Stimulated activated CD8-positive, alpha-beta memory T cell treated with anti-CD3 and anti-CD28 coated beads, Interleukin-12 subunit alpha, Interleukin-12 subunit beta, amount 100 ng/mL, for 4 hours (primary cell): ENCODE results near the gene NGF.
"Not testable (repeated sequence)": the region's sequence is repeated elsewhere in the genome, so short reads cannot be mapped to it uniquely, and the experiment has no call there.

ENCODE experiments used
- DNase-seq: peaks from one replicate; pipeline ENCODE4 v3.0.0-alpha.2; 2020; ENCODE audit warnings: low read depth

Gene NGF

DNA sequence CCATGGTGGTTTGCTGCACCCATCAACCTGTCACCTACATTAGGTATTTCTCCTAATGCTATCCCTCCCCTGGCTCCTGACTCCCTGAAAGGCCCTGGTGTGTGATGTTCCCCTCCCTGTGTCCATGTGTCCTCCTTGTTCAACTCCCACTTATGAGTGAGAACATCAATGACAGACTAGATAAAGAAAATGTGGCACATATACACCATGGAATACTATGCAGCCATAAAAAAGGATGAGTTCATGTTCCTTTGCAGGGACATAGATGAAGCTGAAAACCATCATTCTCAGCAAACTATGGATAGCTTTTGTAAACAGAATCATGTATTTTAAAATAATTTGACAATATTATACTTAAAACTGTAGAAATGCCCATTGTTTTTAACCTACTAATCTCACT lies 28.5 kb downstream of the NGF start:
- DNase-seq = not testable (repeated sequence)

GRCh38 chr1:115308969-115309368 lies 29.1 kb downstream of the NGF start:
- DNase-seq = no peak

DNA sequence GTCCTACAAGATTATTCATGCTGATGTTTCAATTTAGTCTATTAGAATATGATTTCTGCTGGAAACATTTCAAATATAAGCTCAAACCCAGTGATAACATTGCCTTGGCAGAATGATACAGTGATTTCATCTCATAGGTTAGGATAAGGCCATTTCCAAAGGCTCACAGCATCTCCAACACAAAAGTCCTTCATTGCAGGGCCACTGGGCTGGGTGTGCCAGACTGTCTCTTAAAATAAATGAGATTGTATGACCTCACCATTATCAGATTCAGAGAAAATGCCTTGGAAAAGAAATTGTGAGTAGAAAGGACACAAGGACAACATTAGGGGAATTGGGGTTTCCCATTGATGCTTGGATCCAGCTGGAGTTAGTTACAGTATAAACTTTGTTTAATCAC lies 30.4 kb downstream of the NGF start:
- DNase-seq = no peak

- no peak for DNase-seq
These were observed 31.9 kb downstream of the NGF start for GRCh38 chr1:115306146-115306545.

DNA sequence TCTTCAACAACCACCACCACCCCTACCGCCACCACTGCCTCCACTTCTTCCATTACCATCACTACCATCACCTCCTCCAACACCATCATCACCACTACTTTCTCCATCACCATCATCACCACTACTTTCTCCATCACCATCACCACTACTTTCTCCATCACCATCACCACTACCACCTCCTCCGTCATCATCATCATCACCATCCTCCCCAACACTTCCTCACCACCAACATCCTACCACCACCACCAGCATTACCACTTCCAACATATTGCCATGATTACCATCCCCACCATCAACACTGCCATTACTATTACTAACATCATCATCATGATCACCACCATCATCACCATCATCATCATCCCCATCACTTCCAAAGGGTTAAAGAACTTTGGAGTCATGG lies 34.7 kb downstream of the NGF start:
- no peak for DNase-seq

- DNase-seq = no peak
These were observed 35.6 kb downstream of the NGF start for GRCh38 chr1:115302390-115302961.

DNA sequence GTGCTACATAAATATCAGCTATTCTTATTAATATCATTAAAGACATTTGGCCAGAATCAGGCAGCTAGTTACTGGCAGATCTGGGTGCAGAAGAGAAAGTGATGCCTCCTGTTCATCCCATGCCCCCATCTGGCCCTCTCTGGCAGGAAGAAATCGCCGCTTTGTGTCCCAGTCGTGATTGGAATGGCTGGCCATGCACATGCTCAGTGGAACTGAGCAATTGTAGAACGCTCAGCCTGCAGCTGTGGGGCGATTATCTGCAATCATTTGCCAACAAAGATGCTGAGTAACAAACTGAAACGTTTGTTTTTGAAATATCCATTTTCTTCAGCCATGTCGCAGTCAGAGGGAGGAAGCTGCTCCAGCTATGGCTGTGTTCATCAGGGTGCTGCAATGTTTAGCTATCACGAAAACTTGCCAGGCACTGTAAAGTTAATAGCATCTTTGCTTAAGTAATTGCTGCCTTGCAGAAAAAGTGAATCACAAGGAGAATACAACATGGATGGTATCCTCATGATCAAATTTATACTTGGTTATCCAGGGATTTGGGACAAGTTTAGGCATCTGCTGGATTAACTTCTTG lies 36.5 kb downstream of the NGF start:
- no peak for DNase-seq

DNA sequence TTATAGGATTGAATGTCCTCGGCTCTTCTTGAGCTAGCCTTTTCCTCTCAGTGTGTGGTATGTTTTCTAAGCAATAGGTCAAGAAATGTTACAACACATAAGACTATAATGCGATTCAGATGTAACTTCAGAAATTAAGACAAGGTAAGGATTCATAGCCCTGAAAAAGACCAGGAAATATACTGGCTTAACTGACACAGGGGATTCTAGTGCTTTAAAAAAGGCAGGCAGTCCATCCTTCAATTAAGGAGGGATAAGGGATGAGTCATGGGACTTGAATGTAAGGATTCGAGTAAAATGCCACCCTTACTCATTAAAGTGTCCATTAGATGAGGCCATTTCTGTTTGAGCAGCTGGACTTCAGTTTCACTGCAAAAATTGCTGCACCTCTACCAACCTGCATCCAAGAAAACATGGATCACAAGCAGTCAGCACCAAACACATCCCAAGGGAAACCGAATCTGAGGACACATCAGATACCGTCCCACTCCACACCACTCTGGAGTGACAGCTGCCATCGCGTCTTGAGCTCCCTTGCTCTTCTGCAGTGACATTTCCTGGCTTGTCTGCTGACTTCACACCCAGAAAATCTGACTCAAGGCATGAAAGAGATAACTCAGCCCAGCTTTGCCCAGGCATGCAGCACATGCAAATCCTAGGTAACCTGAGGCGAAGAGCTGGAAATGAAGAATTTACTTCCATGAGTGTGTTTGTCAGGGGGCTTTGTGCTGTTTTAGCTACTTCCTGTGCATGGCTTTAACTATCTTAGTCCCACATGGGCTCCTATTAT lies 37.8 kb downstream of the NGF start:
- no peak for DNase-seq

- no peak for DNase-seq
These were observed 38.8 kb downstream of the NGF start for GRCh38 chr1:115299266-115299665.

- no peak for DNase-seq
These were observed 41.1 kb downstream of the NGF start for GRCh38 chr1:115296981-115297380.

- DNase-seq = no peak
These were observed 41.9 kb downstream of the NGF start for GRCh38 chr1:115295904-115296696.

GRCh38 chr1:115293899-115294298 lies 44.1 kb downstream of the NGF start:
- no peak for DNase-seq

DNA sequence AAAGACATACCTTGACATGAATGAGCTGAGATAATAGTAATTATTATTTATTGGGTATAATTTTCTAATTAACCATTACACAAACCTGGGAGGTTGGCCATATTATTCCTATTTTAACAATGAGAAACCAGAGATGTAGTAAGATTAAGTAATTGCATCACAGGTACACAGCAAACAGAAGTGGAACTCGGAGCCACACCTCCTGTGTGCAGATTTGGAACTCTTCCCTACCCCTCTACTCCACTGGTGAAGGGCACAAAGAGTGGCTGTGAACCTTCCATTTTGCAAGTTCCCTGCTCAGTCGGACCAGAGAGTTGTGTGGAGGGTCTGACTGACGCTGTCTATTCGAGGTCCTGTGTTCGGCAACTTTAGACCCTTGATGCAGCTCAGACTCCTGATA lies 45.0 kb downstream of the NGF start:
- no peak for DNase-seq

DNA sequence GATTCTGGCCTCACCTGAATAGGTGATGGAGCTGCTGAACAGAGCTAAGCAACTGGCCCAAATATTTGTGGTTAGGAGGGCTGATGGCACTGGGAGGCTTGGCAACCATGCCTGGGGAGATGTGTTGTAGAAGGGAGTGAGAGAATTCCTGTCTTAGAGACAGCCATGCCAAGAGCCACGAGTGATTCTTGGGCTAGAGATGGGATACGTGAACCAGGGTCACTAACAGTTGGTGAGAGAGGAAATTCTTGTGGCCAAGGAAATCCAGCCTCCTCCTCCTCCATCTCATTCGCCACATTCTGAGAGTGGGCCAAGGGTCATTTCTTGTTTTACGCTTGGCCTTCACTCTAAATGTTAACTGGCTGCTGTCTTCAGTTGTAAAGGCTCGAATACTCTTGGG lies 46.3 kb downstream of the NGF start:
- DNase-seq = no peak

GRCh38 chr1:115289940-115290339 lies 48.1 kb downstream of the NGF start:
- DNase-seq = no peak

DNA sequence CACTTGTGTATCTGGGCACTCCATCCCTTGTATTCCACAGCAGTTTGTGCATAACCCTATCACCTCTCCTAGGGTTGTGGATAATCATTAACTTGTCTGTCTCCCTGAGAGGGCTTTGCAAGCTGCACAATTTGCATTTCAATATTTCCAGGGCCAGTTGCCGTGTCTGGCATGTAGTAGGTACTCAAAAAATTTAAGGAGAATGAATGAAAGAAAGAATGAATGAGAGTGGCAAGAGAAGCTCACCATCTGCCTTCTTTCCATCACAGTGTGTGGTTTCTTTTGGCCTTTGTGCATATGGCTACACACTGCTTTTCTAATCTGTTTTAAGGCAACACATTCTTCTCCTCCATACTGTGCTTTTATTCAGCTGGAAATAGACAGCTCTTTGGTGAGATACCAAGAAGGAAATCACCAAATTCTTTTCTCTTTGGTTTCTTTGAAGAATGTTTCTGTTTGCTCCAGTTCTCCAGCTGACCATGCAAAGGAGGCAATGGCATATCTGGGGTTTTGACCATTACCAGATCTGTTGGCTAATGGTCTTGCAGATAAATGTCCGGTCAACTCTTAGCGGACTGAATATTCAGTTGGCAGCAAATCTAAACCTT lies 49.4 kb downstream of the NGF start:
- no peak for DNase-seq

GRCh38 chr1:115286431-115287205 lies 51.4 kb downstream of the NGF start:
- no peak for DNase-seq

DNA sequence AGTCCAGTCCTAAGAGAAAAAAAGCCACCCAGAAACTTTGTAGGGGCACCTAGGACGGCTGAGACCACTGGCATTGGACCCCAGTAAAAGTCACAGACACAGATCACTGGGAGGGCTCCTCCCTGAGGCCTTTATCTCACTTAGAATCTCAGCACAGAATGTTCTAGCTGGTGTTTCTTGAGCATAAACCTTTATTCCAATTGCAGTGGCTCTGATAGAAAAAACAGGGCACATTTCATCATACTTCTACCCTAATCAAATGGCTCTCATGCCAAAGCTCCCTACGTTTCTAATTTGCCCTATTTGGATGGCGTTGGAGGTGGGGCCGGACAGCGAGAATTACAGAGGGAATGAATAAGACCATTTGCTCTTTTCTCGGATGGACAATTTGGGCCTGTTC lies 53.8 kb downstream of the NGF start:
- no peak for DNase-seq

- DNase-seq = no peak
These were observed 54.3 kb downstream of the NGF start for GRCh38 chr1:115283681-115284146.

DNA sequence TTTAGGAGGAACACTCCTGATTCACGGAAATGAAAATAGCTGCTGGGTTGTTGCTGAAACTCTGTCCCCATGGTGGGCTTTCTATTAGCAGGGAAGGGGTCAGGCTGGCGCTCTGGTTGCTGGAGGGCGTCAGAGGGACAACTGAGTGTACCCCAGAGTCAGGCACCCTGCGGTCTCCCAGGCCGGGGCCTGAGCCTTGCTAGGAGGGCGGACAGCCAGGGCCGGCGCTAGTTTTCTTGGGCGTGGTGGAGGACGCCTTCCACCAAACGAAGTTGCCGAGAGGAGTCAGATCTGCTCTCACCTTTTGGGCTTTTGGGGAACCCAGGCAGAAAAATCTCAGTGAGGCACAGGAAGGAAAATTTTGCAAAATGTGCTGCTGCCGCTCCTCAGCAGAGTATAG lies 54.8 kb downstream of the NGF start:
- no peak for DNase-seq

DNA sequence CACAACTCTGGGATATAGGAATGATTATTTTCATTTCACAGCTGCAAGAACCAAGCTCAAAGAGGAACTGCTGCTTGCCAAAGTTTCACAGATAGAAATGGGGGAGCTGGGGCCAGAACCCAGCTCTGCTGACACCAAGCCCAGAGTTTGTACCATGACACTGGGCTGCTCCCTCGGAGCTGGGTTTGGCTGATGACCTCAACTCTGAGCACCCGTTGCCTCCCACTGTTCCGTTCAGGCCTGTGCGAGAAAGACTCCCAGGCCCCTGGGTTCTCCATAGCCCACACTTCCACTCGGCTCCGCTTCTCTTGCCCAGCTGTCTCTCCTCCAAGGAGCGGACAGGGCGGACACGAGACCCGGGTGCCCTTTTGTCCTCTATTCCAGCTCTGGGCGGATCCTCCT lies 55.2 kb downstream of the NGF start:
- DNase-seq = no peak

DNA sequence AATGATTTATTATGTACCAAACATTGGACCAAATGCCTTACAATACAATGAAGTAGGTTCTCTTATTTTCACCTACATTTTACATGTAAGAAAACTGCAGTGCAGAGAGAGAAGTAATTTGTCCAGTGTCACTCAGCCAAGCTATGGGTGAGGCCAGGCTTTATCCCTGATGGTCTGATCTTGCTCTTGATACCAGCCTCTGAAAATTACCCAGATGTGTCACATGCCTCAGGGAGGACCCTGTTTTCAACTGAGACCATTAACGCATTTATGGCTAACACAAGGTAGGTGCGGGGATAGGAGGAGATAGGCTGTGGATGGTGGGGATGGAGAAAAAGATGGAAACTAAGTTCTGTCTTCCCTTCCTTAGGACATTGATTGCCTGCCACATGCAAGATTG lies 56.9 kb downstream of the NGF start:
- no peak for DNase-seq
